Spleen (tissue), 11 donors: ENCODE measurements around the gene RMRP. TPM values are rescaled to one million over a fixed set of nuclear protein-coding genes. Genes with fewer than 3 reads are reported as not detected.

ENCODE experiments used
- DNase-seq: peaks from one replicate; pipeline ENCODE4 v3.0.0-alpha.2; 2020
- H3K27ac ChIP-seq, 8 donors: fragments of 200-600 bp; sonication (generic) in 7 of 8; 1 replicate in 4 of 8; 2 replicates in 4 of 8; pipeline versions ENCODE4 v1.5.0 to v1.8.0; 2016 to 2021; ENCODE audit warnings: inconsistent platforms in 4 of 8, mild to moderate bottlenecking in 4 of 8, moderate library complexity in 1 of 8
- H3K27me3 ChIP-seq, 7 donors: fragments of 200-600 bp; sonication (generic) in 6 of 7; replicated peaks in 1 of 7; 1 replicate in 4 of 7; 2 replicates in 3 of 7; pipeline versions ENCODE4 v1.5.0 to v1.8.0; 2016 to 2021; ENCODE audit warnings: inconsistent platforms in 3 of 7, mild to moderate bottlenecking in 1 of 7
- H3K36me3 ChIP-seq, 6 donors: fragments of 200-600 bp; sonication (generic) in 5 of 6; 1 replicate in 4 of 6; 2 replicates in 2 of 6; pipeline versions ENCODE4 v1.5.0 to v1.8.0; 2016 to 2021; ENCODE audit warnings: inconsistent platforms in 2 of 6
- H3K4me1 ChIP-seq, 6 donors: fragments of 200-600 bp; sonication (generic) in 5 of 6; 1 replicate in 3 of 6; 2 replicates in 3 of 6; pipeline versions ENCODE4 v1.5.0 to v1.8.0; 2016 to 2021; ENCODE audit warnings: inconsistent platforms in 3 of 6
- H3K4me3 ChIP-seq, 8 donors: fragments of 200-600 bp; sonication (generic) in 7 of 8; 1 replicate in 4 of 8; 2 replicates in 4 of 8; pipeline versions ENCODE4 v1.5.0 to v1.8.0; 2016 to 2021; ENCODE audit warnings: inconsistent platforms in 4 of 8, mild to moderate bottlenecking in 4 of 8, moderate library complexity in 2 of 8
- H3K9me3 ChIP-seq, 8 donors: fragments of 200-600 bp; sonication (generic) in 7 of 8; 1 replicate in 4 of 8; 2 replicates in 4 of 8; pipeline versions ENCODE4 v1.5.0 to v1.8.0; 2016 to 2021; ENCODE audit warnings: inconsistent platforms in 4 of 8
- POLR2A ChIP-seq, 3 donors: fragments of 450-650 bp; IDR thresholded peaks; one replicate each; pipeline ENCODE4 v1.5.1; 2017; ENCODE audit warnings: antibody characterized with exemption in 3 of 3, mild to moderate bottlenecking in 1 of 3
- POLR2AphosphoS5 ChIP-seq, 3 donors: sonication (generic); formaldehyde crosslinking; IDR thresholded peaks; one replicate each; pipeline ENCODE4 v1.5.1; 2017; ENCODE audit warnings: antibody characterized with exemption in 3 of 3
- WGBS, 5 donors: extraction: QIAGEN DNeasy Blood & Tissue Kit in 3 of 5; methylation state at CpG; one replicate each; pipeline versions ENCODE4 v1.1.5 to v1.1.7; 2013 to 2018; 5-methylcytosine and 5-hydroxymethylcytosine counted together
- intact Hi-C: fragments of 100-400 bp; cut with DNase I; formaldehyde crosslinking; loops from one replicate; pipeline ENCODE4 v1.15.0; 2023; ENCODE audit warnings: low total_unique reads
- microRNA-seq, 3 donors: library from miRNA; unstranded; fragments of <30 nt; microRNA quantifications; one replicate each; pipeline versions ENCODE4 to v1.1.0, GENCODE V29; 2019 to 2020
- polyA plus RNA-seq, 3 donors: library from polyadenylated mRNA; stranded (reverse); fragments of 200-250 nt; gene quantifications; one replicate each; pipeline ENCODE4 v1.2.1, GENCODE V29; 2013
- small RNA-seq, 4 donors: library from RNA; depleted of rRNA; stranded (forward); fragments of <200 nt; gene quantifications; one replicate each; pipeline ENCODE3, GENCODE V24; 2016
- total RNA-seq, 7 donors: library from RNA; depleted of rRNA in 3 of 7; stranded (reverse); fragments of >200 nt in 3 of 7; fragmentation: NEBNext Ultra II Directional in 4 of 7; extraction: Animal tissue kit (Norgen Biotek cat#: 25700) in 4 of 7; gene quantifications; one replicate each; pipeline versions ENCODE4 v1.1.0 to v1.2.1, GENCODE V29; 2016 to 2021
- TF ChIP-seq, protein P1 (sequence below), 11 experiments: fragments of 200-600 bp in 7 of 11; fragments of 450-650 bp in 4 of 11; sonication (generic) in 4 of 11; IDR thresholded peaks in 8 of 11; conservative IDR thresholded peaks in 3 of 11; 1 replicate in 7 of 11; 2 replicates in 4 of 11; pipeline versions ENCODE4 v1.4.0 to v1.8.0; 2016 to 2021; ENCODE audit warnings: antibody characterized with exemption in 11 of 11, inconsistent platforms in 4 of 11, mild to moderate bottlenecking in 1 of 11
- donor health status: healthy with polysubstance abuse.
- donor health status: DM: no; HTN: no; CAD: no; lungs with moderate emphysema.
- donor health status: DM: no; HTN: no; CAD: no.
- donor health status: Bipolar disorder and iron deficiency.
- donor health status: healthy.
- donor health status: DM: no; HTN: no; CAD: no.
- donor health status: DM: yes; HTN: yes; CAD: no.

The RMRP gene
- total and polyA plus RNA-seq, 10 donors, result 42.1 to 28,996 (median 10,652) TPM; not detected in 1

DNA sequence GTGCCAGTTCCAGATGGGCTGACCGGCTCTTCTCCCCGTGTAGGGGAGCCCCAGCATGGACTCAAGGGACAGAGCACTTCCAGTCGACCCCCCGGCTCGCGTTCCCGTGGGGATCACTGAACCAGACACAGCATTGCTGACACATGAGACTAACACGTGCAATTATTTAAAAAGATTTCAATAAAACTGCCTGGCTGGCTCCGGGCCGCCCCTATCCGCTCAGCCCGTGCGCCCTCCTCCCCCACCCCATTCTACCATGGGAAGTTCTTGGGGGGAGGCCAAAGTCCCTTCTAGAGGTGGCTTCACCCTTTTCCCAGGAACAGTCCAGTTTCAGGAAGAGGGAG lies 48.0 kb downstream of the RMRP start:
- TF ChIP-seq POLR2AphosphoS5 (IDR thresholded peaks at IDR 0.05) (peak in 1 of 3 donors; percentile 7), POLR2A (IDR thresholded peaks at IDR 0.05) (no peak)
- TF ChIP-seq, protein P1, sequence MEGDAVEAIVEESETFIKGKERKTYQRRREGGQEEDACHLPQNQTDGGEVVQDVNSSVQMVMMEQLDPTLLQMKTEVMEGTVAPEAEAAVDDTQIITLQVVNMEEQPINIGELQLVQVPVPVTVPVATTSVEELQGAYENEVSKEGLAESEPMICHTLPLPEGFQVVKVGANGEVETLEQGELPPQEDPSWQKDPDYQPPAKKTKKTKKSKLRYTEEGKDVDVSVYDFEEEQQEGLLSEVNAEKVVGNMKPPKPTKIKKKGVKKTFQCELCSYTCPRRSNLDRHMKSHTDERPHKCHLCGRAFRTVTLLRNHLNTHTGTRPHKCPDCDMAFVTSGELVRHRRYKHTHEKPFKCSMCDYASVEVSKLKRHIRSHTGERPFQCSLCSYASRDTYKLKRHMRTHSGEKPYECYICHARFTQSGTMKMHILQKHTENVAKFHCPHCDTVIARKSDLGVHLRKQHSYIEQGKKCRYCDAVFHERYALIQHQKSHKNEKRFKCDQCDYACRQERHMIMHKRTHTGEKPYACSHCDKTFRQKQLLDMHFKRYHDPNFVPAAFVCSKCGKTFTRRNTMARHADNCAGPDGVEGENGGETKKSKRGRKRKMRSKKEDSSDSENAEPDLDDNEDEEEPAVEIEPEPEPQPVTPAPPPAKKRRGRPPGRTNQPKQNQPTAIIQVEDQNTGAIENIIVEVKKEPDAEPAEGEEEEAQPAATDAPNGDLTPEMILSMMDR (IDR thresholded peaks at IDR 0.05 in 8 of 11, conservative IDR thresholded peaks at IDR 0.05 in 3 of 11), result no peak
- WGBS, 5 donors, result 87 to 94% (median 91%) methylated on average over 9 to 13 of the region's 13 CpGs
- Histone ChIP-seq H3K4me3 (no peak overlapping the region), H3K27me3 (no peaks in the 10 kb centered on the region), H3K9me3 (no peaks in the 10 kb centered on the region), H3K4me1 (peaks cover 19 to 93% (median 24%) of the 10 kb centered on the region in 6 donors), H3K27ac (peak overlapping the region in 2 of 8 donors; percentile 5 to 45), H3K36me3 (peaks cover 0 to 76% (median 30%) of the 10 kb centered on the region in 6 donors)
- intact Hi-C loops, result loop anchor here (10.0 kb wide), 2 partner anchors 55 to 125 kb away; partner anchors contain the start of genes ARHGEF39, CREB3 and TLN1
- no peak for DNase-seq

DNA sequence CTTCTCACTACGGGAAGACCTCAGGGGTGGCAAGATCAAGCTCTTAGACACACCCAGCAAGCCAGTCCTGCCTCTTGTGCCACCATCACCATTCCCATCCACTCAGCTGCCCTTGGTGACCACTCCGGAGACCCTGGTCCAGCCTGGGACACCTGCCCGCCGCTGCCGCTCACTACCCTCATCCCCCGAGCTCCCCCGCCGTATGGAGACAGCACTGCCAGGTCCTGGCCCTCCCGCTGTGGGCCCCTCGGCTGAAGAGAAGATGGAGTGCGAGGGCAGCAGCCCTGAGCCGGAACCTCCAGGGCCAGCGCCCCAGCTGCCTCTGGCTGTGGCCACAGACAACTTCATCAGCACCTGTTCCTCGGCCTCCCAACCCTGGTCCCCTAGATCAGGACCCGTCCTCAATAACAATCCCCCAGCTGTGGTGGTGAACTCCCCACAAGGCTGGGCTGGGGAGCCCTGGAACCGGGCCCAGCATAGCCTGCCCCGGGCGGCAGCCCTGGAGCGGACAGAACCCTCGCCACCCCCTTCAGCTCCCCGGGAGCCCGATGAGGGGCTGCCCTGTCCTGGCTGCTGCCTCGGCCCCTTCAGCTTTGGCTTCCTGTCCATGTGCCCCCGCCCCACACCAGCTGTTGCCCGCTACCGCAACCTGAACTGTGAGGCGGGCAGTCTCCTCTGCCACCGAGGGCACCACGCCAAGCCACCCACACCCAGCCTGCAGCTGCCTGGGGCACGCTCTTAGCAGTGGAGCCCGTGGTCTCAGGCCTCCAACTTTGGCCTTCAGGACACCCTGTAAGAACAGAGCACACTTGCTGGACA lies 48.6 kb downstream of the RMRP start:
- no peaks in the 10 kb centered on the region for H3K9me3 ChIP-seq
- H3K4me1 ChIP-seq, result peaks cover 19 to 93% (median 27%) of the 10 kb centered on the region in 6 donors
- TF ChIP-seq POLR2A (IDR thresholded peaks at IDR 0.05) (no peak), POLR2AphosphoS5 (IDR thresholded peaks at IDR 0.05) (peak; percentile 20 to 71 (median 46))
- TF ChIP-seq, protein P1 (IDR thresholded peaks at IDR 0.05 in 8 of 11, conservative IDR thresholded peaks at IDR 0.05 in 3 of 11), result no peak
- peaks cover 0 to 71% (median 30%) of the 10 kb centered on the region in 6 donors for H3K36me3 ChIP-seq
- 89 to 96% (median 91%) methylated on average over 19 to 31 of the region's 31 CpGs for WGBS, 5 donors
- no peak overlapping the region for H3K4me3 ChIP-seq
- H3K27ac ChIP-seq, result peak overlapping the region in 2 of 8 donors; percentile 5 to 45
- intact Hi-C loops, result loop anchor here (10.0 kb wide), 2 partner anchors 56 to 126 kb away; partner anchors contain the start of genes ARHGEF39, CREB3 and TLN1
- DNase-seq, result peak; percentile 80
- no peaks in the 10 kb centered on the region for H3K27me3 ChIP-seq

DNA sequence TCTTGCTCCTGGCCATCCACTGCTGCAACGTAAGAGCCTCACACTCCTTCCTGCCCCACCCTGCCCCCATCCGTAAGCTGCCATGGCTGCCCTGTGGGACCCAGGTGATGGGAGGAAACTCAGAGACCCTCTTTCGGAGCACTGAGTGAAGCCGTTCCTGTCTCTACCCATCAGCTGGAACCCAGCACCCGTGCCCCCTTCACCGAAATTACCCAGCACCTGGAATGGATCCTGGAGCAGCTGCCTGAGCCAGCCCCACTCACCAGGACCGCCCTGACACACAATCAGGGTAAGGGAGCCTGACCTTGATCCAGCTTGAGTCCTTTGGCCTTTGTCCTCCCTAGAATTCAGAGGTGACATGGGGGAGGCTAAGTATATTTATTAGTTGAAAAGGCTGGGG lies 49.6 kb downstream of the RMRP start:
- intact Hi-C loops, result loop anchor here (10.0 kb wide), 2 partner anchors 57 to 127 kb away; partner anchors contain the start of genes ARHGEF39, CREB3 and TLN1
- Histone ChIP-seq H3K4me1 (peaks cover 19 to 90% (median 34%) of the 10 kb centered on the region in 6 donors), H3K36me3 (peaks cover 0 to 61% (median 30%) of the 10 kb centered on the region in 6 donors), H3K9me3 (no peaks in the 10 kb centered on the region), H3K27me3 (no peaks in the 10 kb centered on the region), H3K27ac (no peak overlapping the region), H3K4me3 (no peak overlapping the region)
- no peak for DNase-seq
- 73 to 89% (median 86%) methylated on average over 7 of the region's 7 CpGs for WGBS, 5 donors
- TF ChIP-seq, protein P1 (IDR thresholded peaks at IDR 0.05 in 8 of 11, conservative IDR thresholded peaks at IDR 0.05 in 3 of 11), result no peak
- no peak for TF ChIP-seq POLR2A (IDR thresholded peaks at IDR 0.05)
- peak in 2 of 3 donors; percentile 24 to 29 for TF ChIP-seq POLR2AphosphoS5 (IDR thresholded peaks at IDR 0.05)

Small RNA genes lying within 50 kb of the gene (microRNA-seq; reads per million reads assigned to microRNA genes)
- gene MIR4667, result 0.70 to 2.2 (median 1.1) reads per million in 3 donors

Small RNA genes lying within 50 kb of the gene (small RNA-seq; reads per million reads assigned to genes)
- gene MIR4667, result 0 reads per million in 4 donors
- gene RMRP, result 0 reads per million in 4 donors
- gene RN7SL22P, result 0 reads per million in 4 donors

Other genes with a start within 250 kb of the RMRP start
- 10 to 100 TPM; 11.5 to 41.9 (median 15.0) TPM for gene RUSC2, start 167.9 kb downstream of the RMRP start, total RNA-seq
- 10 to 100 TPM in 1 of 3 donors, 1 to 10 TPM in 2; 2.5 to 12.1 (median 5.3) TPM for gene RUSC2, start 167.9 kb downstream of the RMRP start, polyA plus RNA-seq
- 10 to 100 TPM; 24.8 to 47.1 (median 31.8) TPM for gene TESK1, start 52.8 kb downstream of the RMRP start, total RNA-seq
- 10 to 100 TPM; 15.6 to 34.7 (median 22.7) TPM for gene TESK1, start 52.8 kb downstream of the RMRP start, polyA plus RNA-seq
- 100 to 1,000 TPM in 5 of 7 donors, 10 to 100 TPM in 2; 74.4 to 160 (median 127) TPM for gene CD72, start 39.6 kb downstream of the RMRP start, total RNA-seq
- 100 to 1,000 TPM in 2 of 3 donors, 10 to 100 TPM in 1; 97.4 to 159 (median 115) TPM for gene CD72, start 39.6 kb downstream of the RMRP start, polyA plus RNA-seq
- gene SIT1, start 7.1 kb downstream of the RMRP start, total RNA-seq, result 10 to 100 TPM; 24.2 to 44.9 (median 27.5) TPM
- gene SIT1, start 7.1 kb downstream of the RMRP start, polyA plus RNA-seq, result 10 to 100 TPM; 71.7 to 82.7 (median 82.7) TPM
- 10 to 100 TPM; 14.4 to 24.2 (median 20.8) TPM for gene CCDC107, start 273 bp upstream of the RMRP start, total RNA-seq
- 10 to 100 TPM; 35.3 to 46.9 (median 37.0) TPM for gene CCDC107, start 273 bp upstream of the RMRP start, polyA plus RNA-seq
- 1 to 10 TPM in 6 of 7 donors, under 1 TPM in 1; 0.95 to 2.8 (median 1.4) TPM for gene ARHGEF39, start 7.2 kb upstream of the RMRP start, total RNA-seq
- gene ARHGEF39, start 7.2 kb upstream of the RMRP start, polyA plus RNA-seq, result 1 to 10 TPM in 2 of 3 donors, under 1 TPM in 1; 0.89 to 2.9 (median 1.1) TPM
- not detected for gene CA9, start 15.9 kb upstream of the RMRP start, total RNA-seq
- gene CA9, start 15.9 kb upstream of the RMRP start, polyA plus RNA-seq, result under 1 TPM in 2 of 3 donors, not detected in 1; 0.26 to 0.30 TPM
- gene TPM2, start 31.9 kb upstream of the RMRP start, total RNA-seq, result 100 to 1,000 TPM in 2 of 7 donors, 10 to 100 TPM in 5; 43.1 to 231 (median 79.2) TPM
- 100 to 1,000 TPM; 148 to 237 (median 190) TPM for gene TPM2, start 31.9 kb upstream of the RMRP start, polyA plus RNA-seq
- gene TLN1, start 74.2 kb upstream of the RMRP start, total RNA-seq, result 100 to 1,000 TPM; 356 to 881 (median 592) TPM
- 100 to 1,000 TPM in 1 of 3 donors, 10 to 100 TPM in 2; 79.9 to 122 (median 95.5) TPM for gene TLN1, start 74.2 kb upstream of the RMRP start, polyA plus RNA-seq
- gene CREB3, start 74.6 kb upstream of the RMRP start, total RNA-seq, result 10 to 100 TPM; 21.8 to 35.9 (median 26.0) TPM
- gene CREB3, start 74.6 kb upstream of the RMRP start, polyA plus RNA-seq, result 10 to 100 TPM; 14.7 to 26.7 (median 20.9) TPM
- 100 to 1,000 TPM in 1 of 7 donors, 10 to 100 TPM in 6; 70.5 to 111 (median 74.3) TPM for gene GBA2, start 91.2 kb upstream of the RMRP start, total RNA-seq
- 10 to 100 TPM; 22.8 to 40.9 (median 37.9) TPM for gene GBA2, start 91.2 kb upstream of the RMRP start, polyA plus RNA-seq
- 10 to 100 TPM; 19.7 to 29.2 (median 22.0) TPM for gene RGP1, start 91.3 kb upstream of the RMRP start, total RNA-seq
- gene RGP1, start 91.3 kb upstream of the RMRP start, polyA plus RNA-seq, result 1 to 10 TPM; 2.2 to 9.5 (median 2.5) TPM
- not detected for gene MSMP, start 96.3 kb upstream of the RMRP start, total RNA-seq
- 1 to 10 TPM in 1 of 3 donors, under 1 TPM in 2; 0.58 to 1.6 (median 0.63) TPM for gene MSMP, start 96.3 kb upstream of the RMRP start, polyA plus RNA-seq
- 10 to 100 TPM in 2 of 7 donors, 1 to 10 TPM in 5; 6.7 to 17.1 (median 9.2) TPM for gene NPR2, start 133.6 kb upstream of the RMRP start, total RNA-seq
- gene NPR2, start 133.6 kb upstream of the RMRP start, polyA plus RNA-seq, result 1 to 10 TPM; 5.8 to 7.8 (median 7.3) TPM
- gene SPAG8, start 154.2 kb upstream of the RMRP start, total RNA-seq, result 1 to 10 TPM; 1.1 to 4.5 (median 2.3) TPM
- gene SPAG8, start 154.2 kb upstream of the RMRP start, polyA plus RNA-seq, result 1 to 10 TPM; 1.7 to 2.5 (median 1.7) TPM
- gene HINT2, start 157.0 kb upstream of the RMRP start, total RNA-seq, result 10 to 100 TPM; 20.1 to 32.4 (median 23.0) TPM
- 10 to 100 TPM; 60.0 to 73.6 (median 69.6) TPM for gene HINT2, start 157.0 kb upstream of the RMRP start, polyA plus RNA-seq
- gene FAM221B, start 170.7 kb upstream of the RMRP start, total RNA-seq, result not detected
- not detected for gene FAM221B, start 170.7 kb upstream of the RMRP start, polyA plus RNA-seq
- gene TMEM8B, start 171.2 kb upstream of the RMRP start, total RNA-seq, result 1 to 10 TPM; 2.9 to 9.8 (median 5.9) TPM
- gene TMEM8B, start 171.2 kb upstream of the RMRP start, polyA plus RNA-seq, result 1 to 10 TPM; 3.2 to 8.8 (median 7.2) TPM
- gene OR13J1, start 212.4 kb upstream of the RMRP start, total RNA-seq, result not detected
- not detected for gene OR13J1, start 212.4 kb upstream of the RMRP start, polyA plus RNA-seq
- gene HRCT1, start 248.2 kb upstream of the RMRP start, total RNA-seq, result 1 to 10 TPM in 2 of 7 donors, under 1 TPM in 1, not detected in 4; 0.65 to 2.5 (median 1.6) TPM
- gene HRCT1, start 248.2 kb upstream of the RMRP start, polyA plus RNA-seq, result 1 to 10 TPM in 1 of 3 donors, under 1 TPM in 2; 0.52 to 1.1 (median 0.70) TPM